ENCODE measurements around the gene TSC22D3.
"Not testable (repeated sequence)": the region's sequence is repeated elsewhere in the genome, so short reads cannot be mapped to it uniquely, and the experiment has no call there.

Gene TSC22D3

GRCh38 chrX:107700317-107700774 is 75.2 kb downstream of the TSC22D3 start:
- no peak overlapping the region for H3K4me3 ChIP-seq (ENCODE audit: low read length)
- no peaks in the 10 kb centered on the region for H3K4me1 ChIP-seq (ENCODE audit: control insufficient read depth, insufficient read depth, low read length)
- no peaks in the 10 kb centered on the region for H3K36me3 ChIP-seq (ENCODE audit: control insufficient read depth, insufficient read depth, low read length)
- no peaks in the 10 kb centered on the region for H3K27me3 ChIP-seq (ENCODE audit: control insufficient read depth, insufficient read depth, low read length)
- H3K27ac ChIP-seq (ENCODE audit: low read depth, low read length): no peak overlapping the region
- H3K9ac ChIP-seq (ENCODE audit: low read length): no peak overlapping the region

DNA sequence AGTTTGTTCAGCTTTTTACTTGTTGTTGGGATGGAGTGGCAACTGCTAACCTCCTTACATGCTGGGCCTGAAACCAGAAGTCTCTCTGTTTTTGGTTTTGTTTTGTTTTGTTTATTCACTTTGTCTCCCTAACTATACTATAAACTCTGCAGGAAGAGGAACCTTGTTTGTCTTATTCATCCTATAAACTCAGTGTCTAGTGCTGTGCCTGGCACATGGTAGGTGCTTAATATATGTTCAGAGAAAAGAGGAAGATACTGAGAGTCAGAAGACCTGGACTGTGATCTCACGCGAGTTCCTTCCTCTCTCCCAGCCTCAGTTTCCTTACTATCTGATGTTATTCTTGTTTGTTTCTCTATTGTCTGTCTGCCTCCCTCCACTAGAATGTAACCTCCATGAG is 76.0 kb downstream of the TSC22D3 start:
- Histone ChIP-seq H3K4me3 (ENCODE audit: low read length) (no peak overlapping the region), H3K4me1 (ENCODE audit: control insufficient read depth, insufficient read depth, low read length) (no peaks in the 10 kb centered on the region), H3K27ac (ENCODE audit: low read depth, low read length) (no peak overlapping the region), H3K27me3 (ENCODE audit: control insufficient read depth, insufficient read depth, low read length) (no peaks in the 10 kb centered on the region), H3K9ac (ENCODE audit: low read length) (no peak overlapping the region), H3K36me3 (ENCODE audit: control insufficient read depth, insufficient read depth, low read length) (no peaks in the 10 kb centered on the region)

DNA sequence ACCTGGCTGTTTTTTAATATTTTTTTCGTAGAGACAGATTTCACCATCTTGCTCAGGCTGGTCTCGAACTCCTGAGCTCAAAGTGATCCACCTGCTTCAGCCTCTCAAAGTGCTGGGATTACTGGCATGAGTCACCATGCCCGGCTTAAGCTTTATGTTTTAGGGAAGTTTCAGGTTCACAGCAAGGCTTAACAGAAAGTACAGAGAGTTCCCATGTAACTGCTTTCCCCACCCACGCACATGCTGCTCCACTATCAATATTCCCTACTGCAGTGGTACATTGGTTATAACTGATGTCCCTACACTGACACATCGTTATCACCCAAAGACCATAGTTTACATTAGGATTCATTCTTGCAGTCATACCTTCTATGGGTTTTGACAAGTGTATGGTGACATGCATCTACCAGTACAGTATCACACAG is 84.6 kb downstream of the TSC22D3 start:
- H3K27ac ChIP-seq (ENCODE audit: low read depth, low read length): no peak overlapping the region

GRCh38 chrX:107687445-107687844 is 88.1 kb downstream of the TSC22D3 start:
- no peak overlapping the region for H3K9ac ChIP-seq (ENCODE audit: low read length)
- H3K4me1 ChIP-seq (ENCODE audit: control insufficient read depth, insufficient read depth, low read length): no peaks in the 10 kb centered on the region
- H3K27me3 ChIP-seq (ENCODE audit: control insufficient read depth, insufficient read depth, low read length): peaks cover 2% of the 10 kb centered on the region
- no peak overlapping the region for H3K27ac ChIP-seq (ENCODE audit: low read depth, low read length)
- no peak overlapping the region for H3K4me3 ChIP-seq (ENCODE audit: low read length)
- H3K36me3 ChIP-seq (ENCODE audit: control insufficient read depth, insufficient read depth, low read length): no peaks in the 10 kb centered on the region

More for the DNA sequence above, 84.6 kb downstream of the TSC22D3 start:
- no peak overlapping the region for H3K4me3 ChIP-seq (ENCODE audit: low read length)
- no peaks in the 10 kb centered on the region for H3K4me1 ChIP-seq (ENCODE audit: control insufficient read depth, insufficient read depth, low read length)
- no peak overlapping the region for H3K9ac ChIP-seq (ENCODE audit: low read length)
- H3K27me3 ChIP-seq (ENCODE audit: control insufficient read depth, insufficient read depth, low read length): no peaks in the 10 kb centered on the region
- H3K36me3 ChIP-seq (ENCODE audit: control insufficient read depth, insufficient read depth, low read length): no peaks in the 10 kb centered on the region

DNA sequence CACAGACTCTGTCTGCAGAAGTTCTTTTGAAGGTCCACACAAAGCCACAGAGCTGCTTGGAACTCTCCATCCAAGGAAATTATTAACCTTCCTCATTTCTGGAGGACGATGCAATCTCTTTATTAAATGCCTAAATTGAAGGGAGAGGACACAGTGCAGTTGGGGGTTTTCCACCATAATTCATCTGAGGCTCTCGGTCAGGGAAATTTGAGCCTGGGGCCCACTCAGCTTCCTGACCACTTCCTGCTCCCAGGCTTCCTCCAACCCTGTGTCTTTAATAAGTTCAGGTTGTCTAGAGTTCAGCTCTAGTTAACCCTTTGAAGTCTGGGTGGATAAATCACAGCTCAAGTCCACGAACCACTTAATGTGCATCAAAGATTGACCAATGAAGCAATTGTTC is 88.8 kb downstream of the TSC22D3 start:
- H3K36me3 ChIP-seq (ENCODE audit: control insufficient read depth, insufficient read depth, low read length): no peaks in the 10 kb centered on the region
- H3K27me3 ChIP-seq (ENCODE audit: control insufficient read depth, insufficient read depth, low read length): peaks cover 2% of the 10 kb centered on the region
- no peak overlapping the region for H3K9ac ChIP-seq (ENCODE audit: low read length)
- H3K4me1 ChIP-seq (ENCODE audit: control insufficient read depth, insufficient read depth, low read length): no peaks in the 10 kb centered on the region
- H3K27ac ChIP-seq (ENCODE audit: low read depth, low read length): no peak overlapping the region
- no peak overlapping the region for H3K4me3 ChIP-seq (ENCODE audit: low read length)

DNA sequence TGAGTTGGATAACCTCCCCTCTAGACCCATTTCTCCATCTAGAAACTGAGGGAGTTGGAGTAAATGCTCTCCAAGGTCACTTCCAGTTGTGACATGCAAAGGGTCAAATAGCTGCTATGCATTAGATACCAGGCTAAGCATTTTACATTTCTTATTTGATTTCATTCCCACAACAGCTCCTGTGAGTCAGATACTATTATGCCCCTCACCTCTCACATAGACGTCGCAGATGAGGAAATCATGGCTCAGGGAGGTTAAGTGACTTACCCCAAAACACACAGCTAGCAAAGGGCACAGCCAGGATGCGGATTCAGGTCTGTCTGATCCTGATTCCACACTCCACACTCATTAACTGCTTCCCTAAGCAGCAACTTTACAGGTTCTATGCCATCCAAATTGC is 89.6 kb downstream of the TSC22D3 start:
- Histone ChIP-seq H3K4me1 (ENCODE audit: control insufficient read depth, insufficient read depth, low read length) (no peaks in the 10 kb centered on the region), H3K9ac (ENCODE audit: low read length) (no peak overlapping the region), H3K27ac (ENCODE audit: low read depth, low read length) (no peak overlapping the region), H3K36me3 (ENCODE audit: control insufficient read depth, insufficient read depth, low read length) (no peaks in the 10 kb centered on the region), H3K4me3 (ENCODE audit: low read length) (no peak overlapping the region), H3K27me3 (ENCODE audit: control insufficient read depth, insufficient read depth, low read length) (peaks cover 2% of the 10 kb centered on the region)

DNA sequence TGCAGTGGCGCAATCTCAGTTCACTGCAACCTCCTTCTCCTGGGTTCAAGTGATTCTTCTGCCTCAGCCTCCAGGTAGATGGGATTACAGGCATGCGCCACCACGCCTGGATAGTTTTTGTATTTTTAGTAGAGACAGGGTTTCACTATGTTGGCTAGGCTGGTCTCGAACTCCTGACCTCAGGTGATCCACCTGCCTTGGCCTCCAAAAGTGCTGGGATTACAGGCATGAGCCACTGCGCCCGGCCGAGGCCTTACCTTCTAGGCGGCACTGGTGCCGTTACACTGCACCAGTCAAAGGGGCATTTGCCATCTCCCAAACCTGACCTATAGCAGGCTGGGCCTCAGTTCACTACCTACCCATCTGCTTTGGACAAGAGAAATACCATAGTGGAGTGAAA is 90.0 kb downstream of the TSC22D3 start:
- not testable (repeated sequence) for H3K36me3 ChIP-seq (ENCODE audit: control insufficient read depth, insufficient read depth, low read length); H3K27me3 ChIP-seq (ENCODE audit: control insufficient read depth, insufficient read depth, low read length); H3K27ac ChIP-seq (ENCODE audit: low read depth, low read length); H3K4me3 ChIP-seq (ENCODE audit: low read length); H3K4me1 ChIP-seq (ENCODE audit: control insufficient read depth, insufficient read depth, low read length); H3K9ac ChIP-seq (ENCODE audit: low read length)

GRCh38 chrX:107684956-107685385 is 90.6 kb downstream of the TSC22D3 start:
- no peaks in the 10 kb centered on the region for H3K4me1 ChIP-seq (ENCODE audit: control insufficient read depth, insufficient read depth, low read length)
- H3K27ac ChIP-seq (ENCODE audit: low read depth, low read length): no peak overlapping the region
- H3K4me3 ChIP-seq (ENCODE audit: low read length): no peak overlapping the region
- no peak overlapping the region for H3K9ac ChIP-seq (ENCODE audit: low read length)
- H3K27me3 ChIP-seq (ENCODE audit: control insufficient read depth, insufficient read depth, low read length): peaks cover 2% of the 10 kb centered on the region
- H3K36me3 ChIP-seq (ENCODE audit: control insufficient read depth, insufficient read depth, low read length): no peaks in the 10 kb centered on the region

GRCh38 chrX:107683931-107684330 is 91.7 kb downstream of the TSC22D3 start:
- no peaks in the 10 kb centered on the region for H3K36me3 ChIP-seq (ENCODE audit: control insufficient read depth, insufficient read depth, low read length)

DNA sequence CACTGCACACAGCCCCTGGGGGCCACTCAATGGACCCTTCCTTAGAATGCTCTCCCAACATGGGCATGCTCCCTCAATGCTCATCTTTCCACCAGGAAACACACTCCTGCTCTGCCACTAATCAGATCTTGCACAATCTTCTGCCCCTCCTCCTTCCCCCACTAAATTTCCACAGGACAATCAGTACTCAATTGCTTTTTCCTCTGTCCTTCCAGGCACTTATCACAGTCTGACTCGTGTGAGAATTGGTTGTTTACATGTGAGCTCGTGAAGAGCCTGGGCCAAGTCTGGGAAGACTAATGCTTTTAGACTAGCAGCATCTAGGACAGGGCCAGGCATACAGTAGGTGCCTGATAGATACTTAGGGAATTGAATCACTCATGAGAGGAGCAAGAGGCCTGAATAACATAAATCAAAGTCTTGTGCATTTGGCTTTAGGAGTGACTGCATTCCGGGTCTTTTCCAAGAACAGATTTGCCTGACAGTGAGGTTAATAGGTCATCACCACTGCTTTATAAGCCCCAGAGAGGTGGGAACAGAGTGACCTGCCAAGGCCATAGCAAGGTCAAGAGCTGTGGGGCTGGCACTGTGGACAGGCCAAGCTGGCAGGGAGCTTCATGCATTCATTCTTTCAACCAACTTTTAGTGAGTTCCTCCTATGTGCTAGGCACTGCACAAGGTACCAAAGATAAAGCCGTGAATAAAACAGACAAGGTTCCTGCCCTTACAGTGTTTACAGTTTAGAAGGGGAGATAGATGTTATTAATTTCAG is 92.3 kb downstream of the TSC22D3 start:
- no peaks in the 10 kb centered on the region for H3K4me1 ChIP-seq (ENCODE audit: control insufficient read depth, insufficient read depth, low read length)
- H3K4me3 ChIP-seq (ENCODE audit: low read length): no peak overlapping the region
- H3K27ac ChIP-seq (ENCODE audit: low read depth, low read length): peak overlapping the region; percentile 21
- H3K36me3 ChIP-seq (ENCODE audit: control insufficient read depth, insufficient read depth, low read length): no peaks in the 10 kb centered on the region
- peaks cover 2% of the 10 kb centered on the region for H3K27me3 ChIP-seq (ENCODE audit: control insufficient read depth, insufficient read depth, low read length)
- no peak overlapping the region for H3K9ac ChIP-seq (ENCODE audit: low read length)

More at GRCh38 chrX:107683931-107684330, 91.7 kb downstream of the TSC22D3 start:
- Histone ChIP-seq H3K4me1 (ENCODE audit: control insufficient read depth, insufficient read depth, low read length) (no peaks in the 10 kb centered on the region), H3K4me3 (ENCODE audit: low read length) (no peak overlapping the region), H3K27me3 (ENCODE audit: control insufficient read depth, insufficient read depth, low read length) (peaks cover 2% of the 10 kb centered on the region), H3K9ac (ENCODE audit: low read length) (no peak overlapping the region), H3K27ac (ENCODE audit: low read depth, low read length) (no peak overlapping the region)

DNA sequence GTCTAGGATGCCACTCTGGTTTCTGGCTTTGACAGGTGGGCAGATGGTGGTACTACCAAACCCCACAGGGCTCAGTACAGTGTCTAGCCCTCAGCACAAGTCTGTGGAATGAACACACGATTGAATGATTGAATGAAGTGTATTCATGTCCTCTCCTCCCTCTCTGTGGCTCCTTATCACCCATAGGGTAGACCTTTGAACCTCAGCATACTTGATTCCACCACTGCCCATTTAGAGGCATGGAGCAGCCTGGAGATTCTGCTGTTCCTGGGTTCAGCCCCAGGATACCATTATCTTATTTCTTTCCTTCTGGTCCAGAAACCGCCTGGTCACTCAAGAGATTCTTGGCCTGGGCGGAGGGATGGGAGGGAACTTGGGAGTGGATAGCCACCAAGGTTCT is 93.3 kb downstream of the TSC22D3 start:
- H3K36me3 ChIP-seq (ENCODE audit: control insufficient read depth, insufficient read depth, low read length): no peaks in the 10 kb centered on the region
- H3K27me3 ChIP-seq (ENCODE audit: control insufficient read depth, insufficient read depth, low read length): peaks cover 2% of the 10 kb centered on the region
- H3K4me3 ChIP-seq (ENCODE audit: low read length): no peak overlapping the region
- H3K9ac ChIP-seq (ENCODE audit: low read length): no peak overlapping the region
- no peak overlapping the region for H3K27ac ChIP-seq (ENCODE audit: low read depth, low read length)
- peaks cover 2% of the 10 kb centered on the region for H3K4me1 ChIP-seq (ENCODE audit: control insufficient read depth, insufficient read depth, low read length)

DNA sequence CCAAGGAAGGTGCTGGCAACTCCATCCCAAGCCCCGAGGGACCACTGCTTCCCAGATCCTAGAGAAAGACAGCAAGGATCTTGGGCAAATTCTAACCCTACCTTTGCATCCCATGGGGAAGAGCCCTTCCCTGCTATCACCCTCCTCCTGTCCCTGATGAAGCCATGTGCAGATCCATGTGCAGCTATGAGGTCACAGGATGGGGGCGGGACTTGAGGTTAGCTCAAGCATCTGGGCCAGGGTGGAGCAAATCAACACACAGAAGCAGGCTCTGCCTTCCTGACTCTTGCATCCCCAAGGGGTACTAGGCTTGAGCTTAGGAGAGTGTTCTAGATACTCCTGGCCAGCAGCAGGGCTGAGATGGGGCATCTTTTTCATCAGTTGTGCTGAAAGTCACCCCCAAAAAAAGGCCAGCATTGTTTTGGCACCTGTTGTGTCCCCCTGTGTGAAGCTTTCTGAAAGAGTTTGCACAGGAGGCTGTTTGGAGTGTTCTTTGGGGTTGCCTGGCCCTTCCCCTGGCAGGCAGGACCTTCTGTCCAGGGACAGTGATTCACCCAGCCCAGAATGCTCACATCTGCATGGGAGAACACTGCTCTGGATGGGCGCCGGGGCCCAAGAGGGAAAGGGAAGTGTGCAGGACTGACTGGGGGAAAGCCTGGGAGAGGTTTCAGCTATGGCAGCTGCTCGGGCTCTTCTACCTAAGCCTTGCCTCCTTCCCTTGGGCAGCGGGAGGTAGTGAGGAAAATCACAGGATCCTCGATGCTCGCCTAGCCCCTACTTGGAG is 96.4 kb downstream of the TSC22D3 start:
- no peak overlapping the region for H3K9ac ChIP-seq (ENCODE audit: low read length)
- H3K4me1 ChIP-seq (ENCODE audit: control insufficient read depth, insufficient read depth, low read length): peaks cover 10% of the 10 kb centered on the region
- no peak overlapping the region for H3K27ac ChIP-seq (ENCODE audit: low read depth, low read length)

More for the DNA sequence above, 96.4 kb downstream of the TSC22D3 start:
- Histone ChIP-seq H3K36me3 (ENCODE audit: control insufficient read depth, insufficient read depth, low read length) (no peaks in the 10 kb centered on the region), H3K4me3 (ENCODE audit: low read length) (no peak overlapping the region), H3K27me3 (ENCODE audit: control insufficient read depth, insufficient read depth, low read length) (peaks cover 1% of the 10 kb centered on the region)

Measured in rectal smooth muscle tissue (tissue), 1 donor.